Tibial nerve (tissue), 4 donors: ENCODE measurements around the gene TTN. TPM values are rescaled to one million over a fixed set of nuclear protein-coding genes. Genes with fewer than 3 reads are reported as not detected.

Experiments
- DNase-seq, 2 donors: peaks; one replicate each; pipeline ENCODE4 v3.0.0-alpha.2; 2019; ENCODE audit warnings: low spot score in 2 of 2
- H3K27ac ChIP-seq, 4 donors: fragments of 200-600 bp; sonication (generic) in 3 of 4; one replicate each; pipeline ENCODE4 v1.5.1; 2017 to 2019; ENCODE audit warnings: mild to moderate bottlenecking in 1 of 4
- H3K27me3 ChIP-seq, 2 donors: fragments of 200-600 bp; sonication (generic) in 1 of 2; one replicate each; pipeline versions ENCODE4 v1.5.1 to v1.6.0; 2017 to 2019
- H3K36me3 ChIP-seq, 3 donors: fragments of 200-600 bp; sonication (generic); one replicate each; pipeline ENCODE4 v1.5.1; 2018 to 2019
- H3K4me1 ChIP-seq, 4 donors: fragments of 200-600 bp; sonication (generic) in 3 of 4; one replicate each; pipeline ENCODE4 v1.5.1; 2017 to 2019
- H3K4me3 ChIP-seq, 4 donors: fragments of 200-600 bp; sonication (generic) in 3 of 4; one replicate each; pipeline ENCODE4 v1.5.1; 2017 to 2019; ENCODE audit warnings: mild to moderate bottlenecking in 1 of 4, moderate library complexity in 1 of 4
- H3K9me3 ChIP-seq, 4 donors: fragments of 200-600 bp; sonication (generic) in 3 of 4; one replicate each; pipeline ENCODE4 v1.5.1; 2017 to 2019
- CTCF ChIP-seq, 5 experiments: fragments of 200-600 bp in 3 of 5; fragments of 450-650 bp in 2 of 5; sonication (generic) in 3 of 5; IDR thresholded peaks; one replicate each; pipeline ENCODE4 v1.5.1; 2016 to 2019; ENCODE audit warnings: antibody characterized with exemption in 5 of 5, mild to moderate bottlenecking in 3 of 5, moderate library complexity in 2 of 5
- EP300 ChIP-seq, 2 donors: sonication (generic); formaldehyde crosslinking; IDR thresholded peaks; one replicate each; pipeline ENCODE4 v1.6.1; 2017; ENCODE audit warnings: antibody characterized with exemption in 2 of 2, mild to moderate bottlenecking in 1 of 2
- POLR2A ChIP-seq, 2 donors: fragments of 450-650 bp; IDR thresholded peaks; one replicate each; pipeline ENCODE4 v1.6.1; 2017; ENCODE audit warnings: antibody characterized with exemption in 2 of 2, mild to moderate bottlenecking in 2 of 2, moderate library complexity in 2 of 2
- WGBS, 2 donors: methylation state at CpG; one replicate each; pipeline ENCODE4 v1.1.5; 2018; 5-methylcytosine and 5-hydroxymethylcytosine counted together
- total RNA-seq, 4 donors: library from RNA; depleted of rRNA; stranded (reverse); fragments of >200 nt; gene quantifications; one replicate each; pipeline ENCODE4 v1.1.0, GENCODE V29; 2016

Gene TTN
- total RNA-seq, 4 donors from 2014 or later: 4.7 to 15.5 (median 9.2) TPM

GRCh38 chr2:178756843-178757242, 50.4 kb downstream of the TTN start:
- no peaks in the 10 kb centered on the region for H3K4me1 ChIP-seq
- TF ChIP-seq CTCF (IDR thresholded peaks at IDR 0.05) (no peak), EP300 (IDR thresholded peaks at IDR 0.05) (no peak), POLR2A (IDR thresholded peaks at IDR 0.05) (no peak)
- no peak overlapping the region for H3K4me3 ChIP-seq
- H3K36me3 ChIP-seq: no peaks in the 10 kb centered on the region
- no peak for DNase-seq
- H3K27me3 ChIP-seq: no peaks in the 10 kb centered on the region
- H3K27ac ChIP-seq: no peak overlapping the region
- H3K9me3 ChIP-seq: no peaks in the 10 kb centered on the region
- 78 to 82% methylated on average over 2 of the region's 2 CpGs for WGBS, 2 donors

- DNase-seq: no peak
- Histone ChIP-seq H3K27me3 (no peaks in the 10 kb centered on the region), H3K36me3 (no peaks in the 10 kb centered on the region), H3K4me1 (no peaks in the 10 kb centered on the region), H3K9me3 (no peaks in the 10 kb centered on the region), H3K27ac (no peak overlapping the region), H3K4me3 (no peak overlapping the region)
- TF ChIP-seq CTCF (IDR thresholded peaks at IDR 0.05): no peak
- no peak for TF ChIP-seq EP300 (IDR thresholded peaks at IDR 0.05)
- TF ChIP-seq POLR2A (IDR thresholded peaks at IDR 0.05): no peak
- WGBS, 2 donors: 89 to 91% methylated on average over 7 of the region's 7 CpGs
Observed at GRCh38 chr2:178756343-178756742, 50.9 kb downstream of the TTN start.

GRCh38 chr2:178747767-178748166, 59.5 kb downstream of the TTN start:
- no peak for TF ChIP-seq POLR2A (IDR thresholded peaks at IDR 0.05)
- Histone ChIP-seq H3K4me1 (no peaks in the 10 kb centered on the region), H3K9me3 (no peaks in the 10 kb centered on the region), H3K27me3 (no peaks in the 10 kb centered on the region), H3K27ac (no peak overlapping the region), H3K36me3 (no peaks in the 10 kb centered on the region), H3K4me3 (no peak overlapping the region)
- DNase-seq: no peak

GRCh38 chr2:178734518-178734917, 72.7 kb downstream of the TTN start:
- Histone ChIP-seq H3K9me3 (no peaks in the 10 kb centered on the region), H3K27me3 (no peaks in the 10 kb centered on the region), H3K36me3 (no peaks in the 10 kb centered on the region), H3K4me3 (no peak overlapping the region), H3K27ac (no peak overlapping the region), H3K4me1 (no peaks in the 10 kb centered on the region)
- WGBS, 2 donors: 90% methylated on average over 4 of the region's 4 CpGs
- DNase-seq: no peak
- TF ChIP-seq POLR2A (IDR thresholded peaks at IDR 0.05): no peak
- no peak for TF ChIP-seq CTCF (IDR thresholded peaks at IDR 0.05)
- TF ChIP-seq EP300 (IDR thresholded peaks at IDR 0.05): no peak

GRCh38 chr2:178733975-178734374, 73.2 kb downstream of the TTN start:
- Histone ChIP-seq H3K9me3 (no peaks in the 10 kb centered on the region), H3K36me3 (no peaks in the 10 kb centered on the region), H3K4me1 (no peaks in the 10 kb centered on the region), H3K27me3 (no peaks in the 10 kb centered on the region), H3K4me3 (no peak overlapping the region), H3K27ac (no peak overlapping the region)
- 83 to 84% methylated on average over 2 of the region's 2 CpGs for WGBS, 2 donors
- no peak for DNase-seq
- TF ChIP-seq EP300 (IDR thresholded peaks at IDR 0.05): no peak
- no peak for TF ChIP-seq CTCF (IDR thresholded peaks at IDR 0.05)
- TF ChIP-seq POLR2A (IDR thresholded peaks at IDR 0.05): no peak

GRCh38 chr2:178732913-178733312, 74.3 kb downstream of the TTN start:
- no peak overlapping the region for H3K27ac ChIP-seq
- H3K36me3 ChIP-seq: no peaks in the 10 kb centered on the region
- TF ChIP-seq EP300 (IDR thresholded peaks at IDR 0.05): no peak
- TF ChIP-seq POLR2A (IDR thresholded peaks at IDR 0.05): no peak
- TF ChIP-seq CTCF (IDR thresholded peaks at IDR 0.05): no peak
- no peaks in the 10 kb centered on the region for H3K27me3 ChIP-seq
- no peak overlapping the region for H3K4me3 ChIP-seq
- DNase-seq: no peak
- WGBS, 2 donors: 92 to 93% methylated on average over 3 of the region's 3 CpGs
- H3K4me1 ChIP-seq: no peaks in the 10 kb centered on the region
- no peaks in the 10 kb centered on the region for H3K9me3 ChIP-seq
